ENCODE results near the gene TATDN2. TPM values are rescaled to one million over a fixed set of nuclear protein-coding genes. Genes with fewer than 3 reads are reported as not detected.

Gene TATDN2
- total RNA-seq, 5 donors from 2014 or later (not counting 1 experiment from before 2014, with no cell fraction given), result 58.9 to 82.3 (median 79.9) TPM

- Mint-ChIP-seq H3K27ac (no peak overlapping the region), H3K36me3 (peaks cover 64% of the 10 kb centered on the region), H3K27me3 (no peaks in the 10 kb centered on the region), H3K9me3 (no peaks in the 10 kb centered on the region), H3K4me1 (peaks cover 7 to 12% (median 10%) of the 10 kb centered on the region in 3 donors), H3K4me3 (no peak overlapping the region)
- WGBS (ENCODE audit: insufficient coverage), result 95% methylated on average over 6 of the region's 8 CpGs
- Histone ChIP-seq H3K27me3 (replicated peaks in 1 of 2; ENCODE audit: control insufficient read depth in 2 of 2, extremely low read depth in 1 of 2, insufficient read depth in 2 of 2, low read length in 1 of 2) (no peaks in the 10 kb centered on the region), H3K4me3 (ENCODE audit: control insufficient read depth in 1 of 2, extremely low read depth in 1 of 2, low read length in 1 of 2) (no peak overlapping the region), H3K9me3 (no peaks in the 10 kb centered on the region), H3K27ac (ENCODE audit: low read length) (no peak overlapping the region), H3K36me3 (ENCODE audit: control insufficient read depth in 2 of 2, extremely low read depth in 1 of 2, insufficient read depth in 1 of 2, low read length in 1 of 2) (peaks cover 12 to 79% of the 10 kb centered on the region in 2 donors), H3K4me1 (ENCODE audit: control insufficient read depth in 1 of 2, extremely low read depth in 1 of 2, insufficient read depth in 2 of 2, low read length in 2 of 2) (peaks cover 0 to 5% of the 10 kb centered on the region in 2 experiments)
- ATAC-seq (replicated peaks in 1 of 4) (no peak), DNase-seq (no peak)
- ChIA-PET POLR2A (interaction anchor here in 1 of 2 donors (0.6 kb wide), 1 partner anchor 482 kb away, joined by 3 read pairs; no protein-coding TSS in a partner anchor), CTCF (interaction anchor here in 1 of 2 donors (1.4 kb wide), 1 partner anchor 17 kb away, joined by 3 read pairs; the partner anchor contains the start of gene SEC13)
Measured at GRCh38 chr3:10303785-10304184, 55.5 kb downstream of the TATDN2 start.

GRCh38 chr3:10304905-10305304 is 56.6 kb downstream of the TATDN2 start:
- Mint-ChIP-seq H3K27ac (no peak overlapping the region), H3K9me3 (no peaks in the 10 kb centered on the region), H3K4me3 (no peak overlapping the region), H3K27me3 (no peaks in the 10 kb centered on the region), H3K4me1 (peaks cover 0 to under 1% (median under 1%) of the 10 kb centered on the region in 3 donors), H3K36me3 (peaks cover 62% of the 10 kb centered on the region)
- ATAC-seq (replicated peaks in 1 of 4) (no peak), DNase-seq (no peak)
- H3K27me3 ChIP-seq (replicated peaks in 1 of 2; ENCODE audit: control insufficient read depth in 2 of 2, extremely low read depth in 1 of 2, insufficient read depth in 2 of 2, low read length in 1 of 2), result no peaks in the 10 kb centered on the region
- H3K36me3 ChIP-seq (ENCODE audit: control insufficient read depth in 2 of 2, extremely low read depth in 1 of 2, insufficient read depth in 1 of 2, low read length in 1 of 2), result peaks cover 7 to 80% of the 10 kb centered on the region in 2 donors
- H3K4me1 ChIP-seq (ENCODE audit: control insufficient read depth in 1 of 2, extremely low read depth in 1 of 2, insufficient read depth in 2 of 2, low read length in 2 of 2), result no peaks in the 10 kb centered on the region
- H3K4me3 ChIP-seq (ENCODE audit: control insufficient read depth in 1 of 2, extremely low read depth in 1 of 2, low read length in 1 of 2), result no peak overlapping the region
- H3K27ac ChIP-seq (ENCODE audit: low read length), result no peak overlapping the region
- no peaks in the 10 kb centered on the region for H3K9me3 ChIP-seq
- CTCF ChIA-PET, result interaction anchor here in 1 of 2 donors (1.4 kb wide), 1 partner anchor 16 kb away, joined by 3 read pairs; the partner anchor contains the start of gene SEC13
- 97% methylated on average over 6 of the region's 8 CpGs for WGBS (ENCODE audit: insufficient coverage)
- POLR2A ChIA-PET, result no interaction called here

- Histone ChIP-seq H3K4me3 (ENCODE audit: control insufficient read depth in 1 of 2, extremely low read depth in 1 of 2, low read length in 1 of 2) (no peak overlapping the region), H3K4me1 (ENCODE audit: control insufficient read depth in 1 of 2, extremely low read depth in 1 of 2, insufficient read depth in 2 of 2, low read length in 2 of 2) (no peaks in the 10 kb centered on the region), H3K36me3 (ENCODE audit: control insufficient read depth in 2 of 2, extremely low read depth in 1 of 2, insufficient read depth in 1 of 2, low read length in 1 of 2) (peaks cover 4 to 78% of the 10 kb centered on the region in 2 donors), H3K9me3 (no peaks in the 10 kb centered on the region), H3K27me3 (replicated peaks in 1 of 2; ENCODE audit: control insufficient read depth in 2 of 2, extremely low read depth in 1 of 2, insufficient read depth in 2 of 2, low read length in 1 of 2) (no peaks in the 10 kb centered on the region), H3K27ac (ENCODE audit: low read length) (no peak overlapping the region)
- 100% methylated on average over 2 of the region's 4 CpGs for WGBS (ENCODE audit: insufficient coverage)
- H3K36me3 Mint-ChIP-seq, result peaks cover 66% of the 10 kb centered on the region
- no peaks in the 10 kb centered on the region for H3K4me1 Mint-ChIP-seq
- ATAC-seq (replicated peaks in 1 of 4) (no peak), DNase-seq (no peak)
- H3K27me3 Mint-ChIP-seq, result no peaks in the 10 kb centered on the region
- no peaks in the 10 kb centered on the region for H3K9me3 Mint-ChIP-seq
- H3K27ac Mint-ChIP-seq, result no peak overlapping the region
- H3K4me3 Mint-ChIP-seq, result no peak overlapping the region
- ChIA-PET POLR2A (no interaction called here), CTCF (no interaction called here)
Measured at GRCh38 chr3:10305331-10305902, 57.2 kb downstream of the TATDN2 start.

- Histone ChIP-seq H3K27ac (ENCODE audit: low read length) (no peak overlapping the region), H3K4me3 (ENCODE audit: control insufficient read depth in 1 of 2, extremely low read depth in 1 of 2, low read length in 1 of 2) (no peak overlapping the region), H3K27me3 (replicated peaks in 1 of 2; ENCODE audit: control insufficient read depth in 2 of 2, extremely low read depth in 1 of 2, insufficient read depth in 2 of 2, low read length in 1 of 2) (no peaks in the 10 kb centered on the region), H3K36me3 (ENCODE audit: control insufficient read depth in 2 of 2, extremely low read depth in 1 of 2, insufficient read depth in 1 of 2, low read length in 1 of 2) (peaks cover 4 to 78% of the 10 kb centered on the region in 2 donors), H3K4me1 (ENCODE audit: control insufficient read depth in 1 of 2, extremely low read depth in 1 of 2, insufficient read depth in 2 of 2, low read length in 2 of 2) (no peaks in the 10 kb centered on the region), H3K9me3 (no peaks in the 10 kb centered on the region)
- ChIA-PET POLR2A (no interaction called here), CTCF (interaction anchor here in 1 of 2 donors (0.6 kb wide), 1 partner anchor 183 kb away, joined by 4 read pairs; no protein-coding TSS in a partner anchor)
- H3K9me3 Mint-ChIP-seq, result no peaks in the 10 kb centered on the region
- H3K4me3 Mint-ChIP-seq, result no peak overlapping the region
- H3K27ac Mint-ChIP-seq, result no peak overlapping the region
- H3K4me1 Mint-ChIP-seq, result no peaks in the 10 kb centered on the region
- no peak for DNase-seq
- ATAC-seq (replicated peaks in 1 of 4), result no peak
- peaks cover 65% of the 10 kb centered on the region for H3K36me3 Mint-ChIP-seq
- no peaks in the 10 kb centered on the region for H3K27me3 Mint-ChIP-seq
- 92% methylated on average over 1 of the region's 3 CpGs for WGBS (ENCODE audit: insufficient coverage)
Measured at GRCh38 chr3:10306156-10306555, 57.9 kb downstream of the TATDN2 start.

- no peaks in the 10 kb centered on the region for H3K27me3 ChIP-seq (replicated peaks in 1 of 2; ENCODE audit: control insufficient read depth in 2 of 2, extremely low read depth in 1 of 2, insufficient read depth in 2 of 2, low read length in 1 of 2)
- Mint-ChIP-seq H3K27me3 (no peaks in the 10 kb centered on the region), H3K27ac (no peak overlapping the region), H3K9me3 (no peaks in the 10 kb centered on the region), H3K36me3 (peaks cover 66% of the 10 kb centered on the region), H3K4me1 (no peaks in the 10 kb centered on the region), H3K4me3 (no peak overlapping the region)
- H3K9me3 ChIP-seq, result no peaks in the 10 kb centered on the region
- DNase-seq, result no peak
- CTCF ChIA-PET, result no interaction called here
- H3K36me3 ChIP-seq (ENCODE audit: control insufficient read depth in 2 of 2, extremely low read depth in 1 of 2, insufficient read depth in 1 of 2, low read length in 1 of 2), result peaks cover 10 to 81% of the 10 kb centered on the region in 2 donors
- no peak overlapping the region for H3K27ac ChIP-seq (ENCODE audit: low read length)
- H3K4me1 ChIP-seq (ENCODE audit: control insufficient read depth in 1 of 2, extremely low read depth in 1 of 2, insufficient read depth in 2 of 2, low read length in 2 of 2), result no peaks in the 10 kb centered on the region
- H3K4me3 ChIP-seq (ENCODE audit: control insufficient read depth in 1 of 2, extremely low read depth in 1 of 2, low read length in 1 of 2), result no peak overlapping the region
- no peak for ATAC-seq (replicated peaks in 1 of 4)
- POLR2A ChIA-PET, result no interaction called here
- 90% methylated on average over 2 of the region's 7 CpGs for WGBS (ENCODE audit: insufficient coverage)
Measured at GRCh38 chr3:10308678-10309077, 60.4 kb downstream of the TATDN2 start.

- H3K27me3 Mint-ChIP-seq, result no peaks in the 10 kb centered on the region
- no peaks in the 10 kb centered on the region for H3K9me3 Mint-ChIP-seq
- no peak overlapping the region for H3K27ac Mint-ChIP-seq
- no peak overlapping the region for H3K4me3 ChIP-seq (ENCODE audit: control insufficient read depth in 1 of 2, extremely low read depth in 1 of 2, low read length in 1 of 2)
- ChIA-PET POLR2A (interaction anchor here in 1 of 2 donors (0.6 kb wide), 1 partner anchor 96 kb away, joined by 6 read pairs; no protein-coding TSS in a partner anchor), CTCF (no interaction called here)
- 100% methylated on average over 3 of the region's 4 CpGs for WGBS (ENCODE audit: insufficient coverage)
- H3K9me3 ChIP-seq, result no peaks in the 10 kb centered on the region
- H3K4me1 Mint-ChIP-seq, result peaks cover 0 to 3% (median 0%) of the 10 kb centered on the region in 3 donors
- DNase-seq, result no peak
- no peaks in the 10 kb centered on the region for H3K27me3 ChIP-seq (replicated peaks in 1 of 2; ENCODE audit: control insufficient read depth in 2 of 2, extremely low read depth in 1 of 2, insufficient read depth in 2 of 2, low read length in 1 of 2)
- no peak overlapping the region for H3K27ac ChIP-seq (ENCODE audit: low read length)
- peaks cover 68% of the 10 kb centered on the region for H3K36me3 Mint-ChIP-seq
- peaks cover 15 to 81% of the 10 kb centered on the region in 2 donors for H3K36me3 ChIP-seq (ENCODE audit: control insufficient read depth in 2 of 2, extremely low read depth in 1 of 2, insufficient read depth in 1 of 2, low read length in 1 of 2)
- no peak for ATAC-seq (replicated peaks in 1 of 4)
- no peak overlapping the region for H3K4me3 Mint-ChIP-seq
- H3K4me1 ChIP-seq (ENCODE audit: control insufficient read depth in 1 of 2, extremely low read depth in 1 of 2, insufficient read depth in 2 of 2, low read length in 2 of 2), result no peaks in the 10 kb centered on the region
Measured at GRCh38 chr3:10309736-10310135, 61.5 kb downstream of the TATDN2 start.

Measured in T-cell (primary cell).